Activated CD8-positive, alpha-beta memory T cell treated with anti-CD3 and anti-CD28 coated beads for 24 hours (primary cell): ENCODE data around the gene HOXC13.

Experiments used
- DNase-seq: peaks from one replicate; pipeline ENCODE4 v3.0.0-alpha.2; 2020

Gene HOXC13, protein sequence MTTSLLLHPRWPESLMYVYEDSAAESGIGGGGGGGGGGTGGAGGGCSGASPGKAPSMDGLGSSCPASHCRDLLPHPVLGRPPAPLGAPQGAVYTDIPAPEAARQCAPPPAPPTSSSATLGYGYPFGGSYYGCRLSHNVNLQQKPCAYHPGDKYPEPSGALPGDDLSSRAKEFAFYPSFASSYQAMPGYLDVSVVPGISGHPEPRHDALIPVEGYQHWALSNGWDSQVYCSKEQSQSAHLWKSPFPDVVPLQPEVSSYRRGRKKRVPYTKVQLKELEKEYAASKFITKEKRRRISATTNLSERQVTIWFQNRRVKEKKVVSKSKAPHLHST

GRCh38 chr12:53938326-53939140, at the start of gene HOXC13:
TSS of gene HOXC13 (plus strand) at chr12:53938831. CDS start at chr12:53938907, 76 bp downstream.
- no peak for DNase-seq

DNA sequence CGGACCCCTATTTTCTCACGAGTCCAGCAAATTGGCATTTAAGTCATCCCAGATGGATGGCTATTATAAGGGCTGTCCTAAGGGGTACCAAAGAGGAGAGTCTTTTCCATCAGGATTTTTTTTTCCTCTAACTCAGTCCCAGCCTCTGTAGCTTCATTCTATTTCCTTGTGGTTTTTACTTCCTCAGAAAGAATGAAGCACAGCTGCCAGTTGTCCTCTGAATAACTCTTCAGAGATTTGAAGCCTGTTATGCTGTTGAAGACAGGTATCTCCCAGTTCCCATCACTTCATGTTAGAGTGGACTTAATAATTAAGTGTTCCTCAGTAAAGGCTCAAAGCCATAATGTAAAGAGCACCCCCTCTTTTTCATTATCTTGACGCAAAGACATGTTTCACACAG, 48.5 kb upstream of the HOXC13 start:
- no peak for DNase-seq

- no peak for DNase-seq
Observed at GRCh38 chr12:53892762-53893395, 45.8 kb upstream of the HOXC13 start.

GRCh38 chr12:53899230-53899629, 39.4 kb upstream of the HOXC13 start:
- no peak for DNase-seq

- no peak for DNase-seq
Observed at GRCh38 chr12:53907103-53907502, 31.5 kb upstream of the HOXC13 start.

DNA sequence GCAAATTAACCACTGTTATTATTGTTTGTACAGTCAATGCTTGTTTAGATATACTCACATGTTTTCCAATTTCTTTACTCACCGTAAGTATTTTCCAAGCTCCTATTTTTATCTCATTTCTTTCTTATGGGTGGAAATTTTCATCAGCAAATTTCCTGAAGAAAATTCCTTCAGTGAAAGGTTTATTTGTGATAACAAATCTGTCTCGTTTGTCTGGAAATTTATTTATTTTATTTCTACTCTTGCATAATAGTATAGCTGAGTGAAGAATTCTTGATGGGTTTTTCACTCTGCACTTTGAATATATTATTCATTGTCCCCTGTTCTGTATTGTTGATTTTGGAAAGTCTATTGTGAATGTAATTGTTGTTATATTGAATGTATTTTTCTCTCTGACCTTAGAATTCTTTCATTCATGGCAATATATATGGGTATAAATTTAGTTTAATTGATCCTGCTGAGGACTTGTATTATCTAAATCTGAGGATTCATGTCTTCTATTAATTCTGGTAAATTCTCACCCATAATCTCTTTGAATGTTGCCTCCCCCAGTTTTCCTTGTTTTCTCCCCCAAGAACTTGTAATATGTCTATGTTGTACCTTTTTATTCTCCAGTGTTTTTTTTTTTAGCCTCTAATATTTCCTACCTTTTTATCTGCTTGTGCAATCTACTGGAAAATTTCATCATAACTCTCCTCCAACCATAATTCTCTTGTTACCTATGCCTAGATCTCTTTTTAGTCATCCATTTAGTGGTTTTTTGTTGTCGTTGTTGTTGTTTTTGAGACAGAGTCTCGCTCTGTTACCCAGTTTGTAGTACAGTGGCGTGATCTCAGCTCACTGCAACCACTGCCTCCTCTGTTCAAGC, 21.6 kb upstream of the HOXC13 start:
- no peak for DNase-seq

DNA sequence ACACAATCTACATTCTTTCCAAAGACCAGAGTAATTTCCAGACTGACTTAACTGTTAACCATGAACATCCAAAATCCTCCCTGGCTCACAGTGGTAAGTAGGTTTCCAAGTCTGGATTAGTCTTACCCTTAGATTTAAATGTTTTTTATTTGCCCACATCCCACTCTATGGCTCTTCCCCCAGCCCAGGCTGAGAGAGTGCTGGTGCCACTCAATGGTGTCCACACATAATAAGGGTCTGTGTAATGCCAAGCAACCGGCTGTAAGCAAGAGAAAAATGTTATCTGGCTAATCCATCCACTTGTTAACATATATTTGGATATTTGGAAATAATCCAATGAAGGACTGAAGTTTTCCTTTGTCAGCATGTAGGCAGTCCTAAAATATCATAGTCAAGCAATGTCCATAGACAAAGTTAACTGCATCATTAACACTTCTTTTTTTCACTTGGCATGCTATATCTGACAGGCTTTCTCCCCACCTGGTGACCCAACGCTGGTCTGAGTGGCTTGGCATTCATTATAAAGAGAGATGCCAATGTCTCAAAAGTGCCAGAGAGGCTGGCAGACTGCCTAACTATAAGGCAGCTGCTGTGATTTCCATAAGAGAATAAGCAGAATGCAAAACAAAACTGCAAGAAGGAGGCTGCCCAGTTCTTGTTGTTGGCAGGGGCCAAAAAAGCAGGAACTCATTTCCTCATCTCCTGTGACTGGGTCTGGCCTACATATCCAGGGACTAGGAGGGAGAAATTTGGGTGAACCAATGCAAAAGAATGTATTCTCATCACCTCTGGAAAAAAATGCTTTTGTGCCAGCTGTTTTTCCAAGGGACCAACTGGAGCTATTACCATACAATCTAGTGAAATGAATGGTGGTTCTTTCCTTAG, 13.9 kb upstream of the HOXC13 start:
- DNase-seq: no peak

DNA sequence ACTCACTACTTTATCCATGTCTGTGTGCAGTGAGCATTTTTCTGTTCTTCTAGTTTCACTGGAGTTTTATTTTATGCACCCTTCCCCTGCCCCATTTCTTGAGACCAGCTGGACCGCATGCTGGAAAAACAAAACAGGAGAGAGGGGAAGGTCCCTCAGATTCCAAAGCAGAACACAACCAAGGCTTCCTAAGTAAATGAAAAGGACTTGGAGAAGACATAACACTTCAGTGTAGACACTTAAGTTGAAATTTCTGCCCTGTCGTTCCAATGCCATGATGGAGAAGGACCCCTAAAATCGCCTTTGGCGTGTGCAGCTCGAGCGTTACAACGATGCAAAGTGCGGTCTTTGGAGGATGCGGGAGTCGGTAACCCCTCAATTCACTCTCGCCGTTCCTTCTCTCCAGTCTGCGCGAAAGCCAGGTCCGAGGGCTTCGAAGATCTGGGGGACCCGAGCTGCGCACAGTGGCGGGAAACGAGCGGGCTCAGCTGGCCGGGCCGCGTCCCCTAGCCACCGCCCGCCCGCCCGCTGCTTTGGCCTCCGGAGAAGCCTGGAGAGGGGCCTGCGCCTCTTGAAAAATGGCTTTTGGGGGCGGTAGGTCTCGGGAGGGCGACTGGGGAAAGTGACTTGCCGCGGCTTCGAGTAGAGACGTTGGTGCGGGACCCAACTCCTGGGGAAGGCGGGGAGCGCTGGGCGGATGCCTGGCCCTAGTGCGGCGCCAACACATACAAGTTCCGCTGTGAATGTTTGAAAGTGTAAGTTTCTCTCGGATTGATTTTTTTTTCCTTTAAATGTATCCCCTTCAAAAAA, 11.2 kb upstream of the HOXC13 start:
- no peak for DNase-seq

- no peak for DNase-seq
Observed at GRCh38 chr12:53928054-53928835, 10.4 kb upstream of the HOXC13 start.

DNA sequence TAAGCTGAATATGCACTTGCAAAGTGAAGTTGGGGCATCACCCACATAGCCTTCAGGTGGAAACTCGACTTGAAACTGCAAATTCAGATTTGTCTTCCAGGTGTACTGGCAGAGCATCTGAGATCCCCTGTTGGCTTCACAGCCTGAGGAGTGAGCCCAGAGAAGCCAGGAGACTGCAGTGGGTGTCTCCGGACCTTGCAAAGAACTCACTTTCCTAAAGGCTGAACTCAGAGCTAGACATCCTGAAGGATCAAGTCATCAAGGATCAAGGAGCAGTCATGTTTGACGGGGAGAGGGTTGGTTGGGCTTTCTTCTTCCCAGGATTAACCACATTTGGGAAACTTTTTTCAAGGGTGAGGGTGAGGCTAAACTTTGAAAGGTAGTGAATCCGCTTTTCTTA, 9.1 kb upstream of the HOXC13 start:
- no peak for DNase-seq

DNA sequence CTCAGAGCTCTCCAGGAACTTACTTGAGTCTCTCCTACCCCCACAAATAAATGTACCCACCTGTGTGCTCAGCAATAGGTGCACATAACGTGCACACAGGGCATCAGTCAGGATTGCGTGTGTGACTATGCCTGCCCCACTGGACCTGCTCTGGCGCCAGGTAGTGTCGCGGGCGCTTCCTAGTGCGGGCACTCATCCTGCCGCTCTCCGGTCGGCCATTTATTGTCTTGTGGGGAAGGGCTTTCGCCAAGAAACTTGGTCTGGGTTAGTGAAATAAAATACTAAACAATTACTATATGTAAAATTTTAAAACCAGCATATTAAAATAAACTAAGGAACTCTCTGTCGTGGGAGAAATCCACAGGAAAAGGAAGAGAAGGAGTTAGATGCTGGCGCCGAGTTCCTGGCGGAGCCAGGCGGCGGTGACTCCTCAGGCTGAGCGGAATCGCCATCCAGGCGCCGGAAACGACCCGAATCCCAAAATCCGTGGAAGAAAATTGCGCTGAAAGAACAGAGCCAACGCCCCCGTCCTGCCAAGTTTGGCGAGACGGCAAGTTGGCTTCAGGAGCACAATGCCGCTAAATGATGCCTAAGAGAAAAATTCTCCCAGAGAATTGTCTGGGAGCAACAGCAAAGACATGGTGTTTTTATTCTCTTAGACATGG, 7.9 kb upstream of the HOXC13 start:
- no peak for DNase-seq

GRCh38 chr12:53931844-53932581, 6.6 kb upstream of the HOXC13 start:
- DNase-seq: no peak

DNA sequence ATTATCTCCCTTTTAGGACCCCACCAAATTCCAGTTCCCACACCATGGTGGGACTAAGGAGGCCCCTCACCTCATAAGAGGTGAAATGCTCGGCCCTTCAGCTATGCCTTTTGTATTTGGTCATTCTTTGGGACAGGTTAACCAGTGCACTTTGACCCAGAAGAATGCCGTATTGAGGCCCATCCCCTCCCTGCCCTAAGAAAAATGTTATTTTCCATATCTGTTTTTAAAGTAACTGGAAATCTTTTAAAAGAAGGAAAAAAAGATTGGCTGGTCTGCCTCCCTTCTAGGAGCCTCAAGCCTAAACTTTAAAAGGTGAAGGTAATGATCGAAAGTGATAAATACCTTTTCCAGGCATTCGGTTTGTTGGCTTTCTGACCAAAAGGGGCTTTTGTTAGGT, 5.7 kb upstream of the HOXC13 start:
- no peak for DNase-seq

GRCh38 chr12:53935383-53936341, 3.0 kb upstream of the HOXC13 start:
- DNase-seq: no peak

GRCh38 chr12:53937099-53937498, 1.5 kb upstream of the HOXC13 start:
- no peak for DNase-seq

GRCh38 chr12:53937596-53938325, 870 bp upstream of the HOXC13 start:
- no peak for DNase-seq
